HG02642 (cell line): ENCODE results near the gene CXorf58.

ENCODE experiments used
- ATAC-seq: cut with Tn5 transposase; IDR thresholded peaks from one replicate; pipeline ENCODE4 v1.9.1; 2021; ENCODE audit warnings: mild to moderate bottlenecking; ENCODE audit not compliant: unreplicated experiment, poor library complexity

CXorf58 gene

DNA sequence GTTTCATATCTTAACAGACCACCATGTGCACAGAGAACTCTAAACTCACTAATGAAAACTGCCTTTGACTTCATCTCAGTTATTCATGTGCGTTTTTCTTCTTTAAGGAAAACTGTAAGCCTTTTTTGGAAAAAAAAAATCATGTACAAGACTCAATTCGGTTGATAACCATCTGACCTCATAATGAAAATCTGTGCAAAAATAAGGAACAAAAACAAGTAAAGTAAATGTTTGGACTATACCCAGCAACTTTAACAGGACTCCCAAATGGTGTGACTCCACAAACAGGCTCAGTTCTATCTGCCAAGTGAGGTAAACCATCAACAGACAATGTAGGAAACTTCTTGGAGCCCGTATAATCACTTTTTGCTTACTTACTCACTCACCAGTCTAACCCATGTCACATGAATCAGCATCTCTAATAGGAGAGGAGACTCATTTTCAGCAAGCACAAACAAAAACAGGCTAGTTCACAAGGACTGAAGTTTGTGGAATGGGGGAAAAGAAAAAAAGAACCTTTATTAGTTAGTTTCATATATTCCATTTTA, 9.3 kb upstream of the CXorf58 start:
- ATAC-seq, result no peak

- ATAC-seq, result no peak
Observed at GRCh38 chrX:23900220-23900797, 7.5 kb upstream of the CXorf58 start.

GRCh38 chrX:23901060-23901459, 6.7 kb upstream of the CXorf58 start:
- ATAC-seq, result no peak

GRCh38 chrX:23901805-23902204, 6.0 kb upstream of the CXorf58 start:
- ATAC-seq, result peak; percentile 69

GRCh38 chrX:23902419-23902818, 5.4 kb upstream of the CXorf58 start:
- no peak for ATAC-seq

DNA sequence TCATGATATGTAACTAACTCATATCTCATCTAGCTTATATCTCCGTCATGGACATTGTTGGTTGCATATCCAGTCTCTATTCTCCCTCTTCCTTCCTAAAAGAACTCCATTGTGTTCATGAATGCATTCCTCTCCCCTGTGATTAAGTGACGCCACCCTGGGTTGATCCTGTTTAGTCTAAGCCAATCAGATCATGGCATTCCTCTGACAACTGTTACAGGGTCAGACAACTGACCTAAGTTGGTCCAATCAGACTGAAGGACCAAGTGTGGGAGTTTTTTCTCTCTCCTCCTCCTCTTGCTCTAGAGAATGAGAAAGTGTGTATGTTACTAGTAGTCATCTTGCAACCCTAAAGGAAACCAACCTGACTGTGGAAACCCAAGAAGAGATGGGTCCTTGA, 3.7 kb upstream of the CXorf58 start:
- ATAC-seq, result no peak

GRCh38 chrX:23907111-23907497, 702 bp upstream of the CXorf58 start:
- ATAC-seq, result peak; percentile 2

- no peak for ATAC-seq
Observed at GRCh38 chrX:23908219-23909004, 606 bp downstream of the CXorf58 start.

DNA sequence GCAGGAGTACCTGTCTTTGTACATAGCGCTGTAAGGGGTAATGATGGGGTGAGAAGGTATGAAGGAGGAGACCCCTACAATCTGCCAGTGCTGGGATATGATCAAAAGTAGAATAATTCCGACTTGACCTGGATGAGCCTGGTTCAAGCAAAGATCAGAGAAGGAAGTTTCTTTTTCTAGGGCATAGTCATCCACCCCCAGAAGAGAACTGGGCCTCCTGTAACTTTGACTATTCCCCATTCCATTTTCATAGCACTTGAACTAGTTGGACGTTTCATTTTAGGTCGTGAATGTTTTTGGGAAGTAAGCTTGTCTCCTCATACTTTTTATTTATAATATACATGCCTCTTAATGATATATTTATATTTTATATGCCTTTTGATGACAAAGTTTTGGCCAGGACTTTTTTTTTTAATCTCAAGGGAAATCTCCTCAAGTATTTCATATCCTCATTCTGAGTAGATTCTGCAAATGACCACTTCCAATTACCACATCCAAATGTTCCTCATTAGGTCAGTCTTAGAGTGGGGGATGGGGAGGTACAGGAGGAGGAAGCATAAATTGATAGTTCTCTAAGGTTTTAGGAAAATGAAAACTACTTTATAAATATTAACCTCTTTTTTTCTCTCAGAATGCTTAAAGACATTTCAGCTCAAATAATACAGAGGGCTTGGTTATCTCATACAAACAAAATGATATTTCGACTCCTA, 3.5 kb downstream of the CXorf58 start:
- no peak for ATAC-seq

DNA sequence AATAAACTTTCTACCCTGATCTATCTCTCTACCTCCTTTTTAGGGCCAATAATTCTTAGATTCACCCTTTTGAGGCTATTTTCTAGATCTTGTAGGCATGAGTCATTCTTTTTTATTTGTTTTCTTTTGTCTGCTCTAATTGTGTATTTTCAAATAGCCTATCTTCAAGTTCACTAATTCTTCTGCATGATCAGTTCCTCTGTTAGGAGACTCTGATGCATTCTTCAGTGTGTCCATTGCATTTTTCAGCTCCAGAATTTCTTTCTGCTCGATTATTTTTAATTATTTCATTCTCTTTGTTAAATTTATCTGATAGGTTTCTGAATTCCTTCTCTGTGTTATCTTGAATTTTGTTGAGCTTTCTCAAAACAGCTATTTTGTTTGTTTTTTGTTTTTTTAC, 11.3 kb downstream of the CXorf58 start:
- ATAC-seq, result no peak

DNA sequence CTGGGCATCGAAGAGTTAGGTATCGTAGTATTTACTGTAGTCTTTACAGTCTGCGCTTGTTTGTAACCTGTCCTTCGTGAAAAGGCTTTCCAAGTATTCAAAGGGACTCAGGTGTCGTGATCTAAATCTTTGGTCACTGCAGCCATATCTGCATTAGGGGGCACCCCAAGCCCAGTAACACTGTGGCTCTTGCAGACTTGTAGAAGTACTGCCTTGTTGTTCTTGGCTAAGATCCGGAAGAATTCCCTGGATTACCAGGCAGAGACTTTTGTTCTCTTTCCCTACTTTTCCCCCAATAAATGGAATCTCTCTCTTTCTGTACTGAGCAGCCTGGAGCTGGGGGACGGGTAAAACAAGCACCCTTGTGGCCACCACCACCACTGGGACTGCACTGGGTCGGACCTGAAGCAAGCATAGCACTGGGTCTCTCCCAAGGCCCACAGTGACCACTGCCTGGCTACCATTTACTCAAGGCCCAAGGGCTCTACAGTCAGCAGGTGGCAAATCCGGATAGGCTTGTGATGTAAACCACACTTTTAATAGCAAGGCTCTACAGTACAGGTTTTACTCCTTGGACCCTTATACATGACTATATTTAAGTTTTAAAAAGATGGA, 12.0 kb downstream of the CXorf58 start:
- no peak for ATAC-seq

GRCh38 chrX:23926015-23926414, 18.2 kb downstream of the CXorf58 start:
- ATAC-seq, result no peak

DNA sequence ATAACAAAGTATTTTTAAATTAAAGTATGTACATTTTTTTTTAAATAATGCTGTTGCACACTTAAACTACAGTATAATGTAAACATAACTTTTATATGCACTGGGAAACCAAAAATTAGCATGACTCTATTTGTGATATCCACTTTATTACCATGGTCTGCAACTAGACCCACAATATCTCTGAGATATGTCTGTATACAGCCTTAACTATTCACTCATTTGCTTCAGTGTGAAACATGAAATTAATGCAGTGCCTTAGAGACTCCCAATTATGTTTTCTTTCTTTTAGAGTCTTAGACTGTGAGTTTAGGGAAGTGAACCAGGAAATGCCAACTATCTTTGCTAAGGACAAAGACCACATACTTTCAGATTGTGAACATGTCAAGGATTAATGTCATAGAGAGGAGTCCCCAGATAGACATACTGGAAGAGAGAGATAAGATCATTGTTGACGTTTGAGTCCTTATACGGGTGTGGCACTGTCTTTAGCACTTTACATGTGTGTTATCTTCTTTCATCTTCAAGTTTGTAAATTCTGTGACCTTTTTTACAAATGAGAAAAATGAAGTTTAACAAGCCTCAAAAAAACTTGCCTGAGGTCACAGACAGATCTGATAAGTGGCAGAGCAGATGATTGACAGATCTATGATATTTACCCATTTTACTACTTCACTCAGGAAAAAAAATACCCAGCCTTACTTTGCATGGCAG, 23.2 kb downstream of the CXorf58 start:
- no peak for ATAC-seq

DNA sequence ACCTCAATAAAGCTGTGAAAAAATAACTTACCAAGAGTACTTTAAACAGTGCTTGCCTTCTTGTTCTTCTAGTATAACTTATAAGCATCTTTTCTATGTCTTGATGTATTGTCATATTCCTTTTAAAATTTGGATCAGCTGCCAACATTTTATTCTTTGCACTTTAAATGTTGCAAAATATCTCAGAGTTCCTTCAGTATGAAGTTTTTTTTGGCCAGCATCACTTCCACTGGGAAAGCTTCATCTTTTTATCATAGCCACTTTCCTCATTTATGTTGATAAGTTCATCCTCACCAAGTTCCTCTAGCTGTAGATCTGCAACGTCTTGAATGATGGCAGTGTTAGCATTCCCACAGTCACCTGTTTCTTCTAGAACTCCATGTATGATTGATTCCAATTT, 24.2 kb downstream of the CXorf58 start:
- no peak for ATAC-seq

DNA sequence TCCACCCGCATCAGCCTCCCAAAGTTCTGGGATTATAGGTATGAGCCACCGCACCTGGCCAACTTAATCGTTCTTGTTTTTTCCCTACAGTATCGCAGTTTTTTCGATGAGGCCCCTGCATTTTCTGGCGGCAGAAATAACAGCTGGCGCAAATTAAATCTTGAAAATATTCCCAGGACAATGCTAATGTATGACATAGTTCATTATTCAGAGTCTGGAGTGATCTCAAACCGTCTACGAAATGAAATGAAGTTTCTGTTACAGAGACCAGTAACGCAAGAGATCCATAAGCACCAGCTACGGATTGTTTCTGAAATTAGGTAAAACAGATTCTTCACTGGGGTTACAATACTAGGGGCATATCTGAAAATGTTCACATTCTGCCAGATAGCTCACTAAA, 27.3 kb downstream of the CXorf58 start:
- ATAC-seq, result no peak

GRCh38 chrX:23936180-23936579, 28.4 kb downstream of the CXorf58 start:
- no peak for ATAC-seq

DNA sequence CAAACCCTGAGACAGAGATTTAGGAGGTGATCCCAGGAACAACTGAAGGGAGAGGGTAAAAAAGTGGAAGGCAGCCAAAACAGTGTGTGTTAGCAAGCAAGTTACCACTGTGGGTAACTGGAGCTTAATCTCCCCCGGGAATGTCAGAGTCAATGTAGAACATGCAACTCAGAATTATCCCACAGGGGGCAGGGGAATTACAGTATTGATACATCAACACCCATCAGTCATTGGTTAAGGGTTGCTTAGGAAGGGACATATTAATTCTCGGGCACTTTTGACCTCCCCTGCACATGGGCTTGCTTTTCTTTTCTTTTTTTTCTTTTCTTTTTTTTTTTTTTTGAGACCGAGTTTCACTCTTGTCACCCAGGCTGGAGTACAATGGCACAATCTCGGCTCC, 29.3 kb downstream of the CXorf58 start:
- no peak for ATAC-seq

DNA sequence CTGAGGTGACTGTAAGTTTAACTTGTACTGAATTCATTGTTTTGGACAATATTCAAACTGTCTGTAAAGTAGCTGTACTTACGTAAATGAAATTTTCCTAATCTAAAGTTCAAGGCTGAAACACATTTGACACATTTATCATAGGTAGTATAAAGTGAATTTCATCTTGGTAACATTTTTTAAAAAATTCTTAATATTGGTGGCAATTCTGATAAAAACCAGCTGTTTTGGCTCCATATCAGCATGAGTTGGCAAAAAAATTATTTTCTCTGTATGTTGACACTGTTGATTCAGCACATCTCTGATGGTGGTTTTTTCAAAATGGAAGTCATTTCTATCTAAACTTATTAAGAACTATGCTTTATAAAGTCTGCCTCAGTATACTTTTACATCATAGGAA, 30.9 kb downstream of the CXorf58 start:
- no peak for ATAC-seq

GRCh38 chrX:23939203-23939602, 31.4 kb downstream of the CXorf58 start:
- ATAC-seq, result no peak

- ATAC-seq, result no peak
Observed at GRCh38 chrX:23944234-23944633, 36.4 kb downstream of the CXorf58 start.
